ENCODE measurements around the gene ZNF273.

DNA sequence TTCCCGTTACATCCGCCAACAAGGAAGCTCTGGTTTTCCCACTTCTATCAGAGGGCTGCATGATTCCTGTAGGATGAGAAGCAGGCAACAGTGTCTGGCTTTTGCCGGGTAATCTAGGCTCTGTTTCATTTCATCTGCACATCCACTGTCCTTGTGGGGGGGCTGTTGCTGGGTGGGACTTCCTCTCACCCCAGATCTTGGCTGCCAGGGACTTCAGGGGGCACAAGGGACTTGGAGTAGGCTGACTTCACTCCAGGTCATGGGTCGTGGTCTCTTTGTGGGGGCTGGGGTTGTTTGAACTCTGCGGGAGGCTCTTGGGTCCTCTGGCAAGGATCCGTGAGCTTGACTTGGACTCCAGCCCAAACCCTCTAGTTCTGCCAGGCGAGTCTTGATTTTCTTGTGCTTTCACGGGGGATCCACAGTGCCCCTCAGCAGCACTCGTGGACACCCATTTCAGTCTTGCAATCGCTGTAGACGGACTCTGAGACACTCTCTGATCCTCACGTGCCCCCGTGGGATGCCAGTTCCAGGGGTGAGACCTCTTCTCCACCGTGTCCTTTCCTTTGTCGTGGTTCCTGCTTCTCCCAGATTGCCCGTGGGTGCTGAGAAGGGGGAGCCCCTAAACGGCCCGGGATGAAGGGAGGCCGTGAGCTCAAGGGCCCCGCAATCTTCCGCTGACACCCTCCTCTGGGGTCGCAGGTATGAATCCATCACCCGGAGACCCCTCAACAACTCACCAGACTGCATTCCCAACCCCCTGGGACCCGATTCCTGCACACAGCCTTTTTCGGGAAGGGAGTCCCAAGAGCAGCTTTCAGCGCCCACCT, 21.4 kb upstream of the ZNF273 start:
- TF ChIP-seq, protein P1, sequence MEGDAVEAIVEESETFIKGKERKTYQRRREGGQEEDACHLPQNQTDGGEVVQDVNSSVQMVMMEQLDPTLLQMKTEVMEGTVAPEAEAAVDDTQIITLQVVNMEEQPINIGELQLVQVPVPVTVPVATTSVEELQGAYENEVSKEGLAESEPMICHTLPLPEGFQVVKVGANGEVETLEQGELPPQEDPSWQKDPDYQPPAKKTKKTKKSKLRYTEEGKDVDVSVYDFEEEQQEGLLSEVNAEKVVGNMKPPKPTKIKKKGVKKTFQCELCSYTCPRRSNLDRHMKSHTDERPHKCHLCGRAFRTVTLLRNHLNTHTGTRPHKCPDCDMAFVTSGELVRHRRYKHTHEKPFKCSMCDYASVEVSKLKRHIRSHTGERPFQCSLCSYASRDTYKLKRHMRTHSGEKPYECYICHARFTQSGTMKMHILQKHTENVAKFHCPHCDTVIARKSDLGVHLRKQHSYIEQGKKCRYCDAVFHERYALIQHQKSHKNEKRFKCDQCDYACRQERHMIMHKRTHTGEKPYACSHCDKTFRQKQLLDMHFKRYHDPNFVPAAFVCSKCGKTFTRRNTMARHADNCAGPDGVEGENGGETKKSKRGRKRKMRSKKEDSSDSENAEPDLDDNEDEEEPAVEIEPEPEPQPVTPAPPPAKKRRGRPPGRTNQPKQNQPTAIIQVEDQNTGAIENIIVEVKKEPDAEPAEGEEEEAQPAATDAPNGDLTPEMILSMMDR (IDR thresholded peaks at IDR 0.05) = no peak
- TF ChIP-seq ZFX (IDR thresholded peaks at IDR 0.05; ENCODE audit: borderline replicate concordance) = no peak

All from 22Rv1 (cell line).